ENCODE results near the gene WASL. TPM values are rescaled to one million over a fixed set of nuclear protein-coding genes. Genes with fewer than 3 reads are reported as not detected.

The WASL gene
- polyA plus RNA-seq, 1 donor (not counting 4 experiments of a cell fraction or from before 2014, with no cell fraction given): 17.5 TPM

DNA sequence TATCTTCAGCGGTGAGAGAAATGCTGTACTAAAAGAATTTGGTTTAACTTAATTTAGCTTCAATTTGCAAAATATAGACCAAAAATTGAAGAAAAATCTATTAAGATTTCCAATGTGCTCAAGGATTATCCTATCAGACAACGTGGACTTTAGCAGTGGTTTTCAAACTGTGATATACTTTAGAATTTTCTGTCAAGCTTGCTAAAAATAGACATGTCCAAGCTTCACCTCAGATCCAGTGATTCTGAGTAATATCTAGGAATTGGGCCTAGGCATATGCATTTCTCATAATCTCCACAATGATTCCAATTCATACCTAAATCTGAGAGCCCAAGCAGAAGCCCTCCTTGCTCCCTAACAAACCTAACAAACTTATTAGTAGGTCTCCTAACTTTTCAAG is 3.4 kb downstream of the WASL start:
- no peaks in the 10 kb centered on the region for H3K9me3 ChIP-seq (ENCODE audit: control insufficient read depth, low read depth, low read length)
- peaks cover 26% of the 10 kb centered on the region for H3K4me1 ChIP-seq (ENCODE audit: control insufficient read depth, extremely low read depth, insufficient read depth, low read length)
- peak overlapping the region; percentile 20 for H3K4me2 ChIP-seq (ENCODE audit: control insufficient read depth, extremely low read depth, insufficient read depth, low read depth, low read length)
- H3K9me1 ChIP-seq (ENCODE audit: control insufficient read depth, extremely low read depth, insufficient read depth, low read length): no peaks in the 10 kb centered on the region
- H3K27me3 ChIP-seq (ENCODE audit: control insufficient read depth, extremely low read depth, insufficient read depth, low read length): no peaks in the 10 kb centered on the region
- H3K4me3 ChIP-seq (ENCODE audit: control insufficient read depth in 2 of 3, extremely low read depth in 1 of 3, insufficient read depth in 2 of 3, low read depth in 1 of 3, low read length in 3 of 3): no peak overlapping the region
- no peak overlapping the region for H3K9ac ChIP-seq (ENCODE audit: control insufficient read depth, extremely low read depth, insufficient read depth, low read length)
- no peak overlapping the region for H2AFZ ChIP-seq (ENCODE audit: control insufficient read depth, low read length)
- H3K36me3 ChIP-seq (ENCODE audit: control insufficient read depth in 2 of 2, extremely low read depth in 1 of 2, insufficient read depth in 2 of 2, low read length in 2 of 2): peaks cover 2 to 6% of the 10 kb centered on the region in 2 experiments
- no peak overlapping the region for H3K27ac ChIP-seq (ENCODE audit: control insufficient read depth, insufficient read depth, low read length)
- dilution Hi-C loops (cut with MboI; ENCODE audit: extremely low pct_ligation_motif_present, low sequenced_read_pairs): no loop called here
- no peak for TF ChIP-seq EZH2 (IDR thresholded peaks at IDR 0.05; ENCODE audit: low read length)
- TF ChIP-seq, protein P1, sequence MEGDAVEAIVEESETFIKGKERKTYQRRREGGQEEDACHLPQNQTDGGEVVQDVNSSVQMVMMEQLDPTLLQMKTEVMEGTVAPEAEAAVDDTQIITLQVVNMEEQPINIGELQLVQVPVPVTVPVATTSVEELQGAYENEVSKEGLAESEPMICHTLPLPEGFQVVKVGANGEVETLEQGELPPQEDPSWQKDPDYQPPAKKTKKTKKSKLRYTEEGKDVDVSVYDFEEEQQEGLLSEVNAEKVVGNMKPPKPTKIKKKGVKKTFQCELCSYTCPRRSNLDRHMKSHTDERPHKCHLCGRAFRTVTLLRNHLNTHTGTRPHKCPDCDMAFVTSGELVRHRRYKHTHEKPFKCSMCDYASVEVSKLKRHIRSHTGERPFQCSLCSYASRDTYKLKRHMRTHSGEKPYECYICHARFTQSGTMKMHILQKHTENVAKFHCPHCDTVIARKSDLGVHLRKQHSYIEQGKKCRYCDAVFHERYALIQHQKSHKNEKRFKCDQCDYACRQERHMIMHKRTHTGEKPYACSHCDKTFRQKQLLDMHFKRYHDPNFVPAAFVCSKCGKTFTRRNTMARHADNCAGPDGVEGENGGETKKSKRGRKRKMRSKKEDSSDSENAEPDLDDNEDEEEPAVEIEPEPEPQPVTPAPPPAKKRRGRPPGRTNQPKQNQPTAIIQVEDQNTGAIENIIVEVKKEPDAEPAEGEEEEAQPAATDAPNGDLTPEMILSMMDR (optimal IDR thresholded peaks at IDR 0.05 in 1 of 3, IDR thresholded peaks at IDR 0.05 in 1 of 3, conservative IDR thresholded peaks at IDR 0.05 in 1 of 3; ENCODE audit: extremely low read depth in 1 of 3, insufficient read depth in 2 of 3, low read length in 3 of 3): no peak
- DNase-seq (ENCODE audit: low read depth, low spot score) (no peak), FAIRE-seq (no peak)
- peaks cover 85% of the 10 kb centered on the region for H3K79me2 ChIP-seq (ENCODE audit: control insufficient read depth, insufficient read depth, low read length)
- H4K20me1 ChIP-seq (ENCODE audit: control insufficient read depth, extremely low read depth, insufficient read depth, low read length): peaks cover 15% of the 10 kb centered on the region

DNA sequence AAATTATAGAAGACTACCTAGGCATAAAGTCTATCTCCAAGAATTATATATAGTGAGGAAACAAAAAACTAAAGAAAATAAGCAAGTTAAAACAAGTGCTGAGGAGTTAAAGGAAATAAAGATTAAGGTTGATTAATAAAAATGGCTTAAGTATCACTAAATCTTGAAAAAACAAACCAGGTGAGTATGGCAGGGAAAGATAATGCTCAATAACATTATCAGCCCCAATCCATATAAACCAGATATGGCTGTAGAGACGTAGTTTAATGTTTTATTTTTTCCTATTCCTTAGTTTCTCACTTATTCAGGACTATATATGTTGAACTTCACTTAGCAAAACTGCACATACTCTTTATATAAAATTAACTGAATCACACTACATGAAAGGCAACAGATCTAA is 4.4 kb downstream of the WASL start:
- no peak overlapping the region for H3K27ac ChIP-seq (ENCODE audit: control insufficient read depth, insufficient read depth, low read length)
- no peak for DNase-seq (ENCODE audit: low read depth, low spot score)
- H4K20me1 ChIP-seq (ENCODE audit: control insufficient read depth, extremely low read depth, insufficient read depth, low read length): peaks cover 15% of the 10 kb centered on the region
- H3K9ac ChIP-seq (ENCODE audit: control insufficient read depth, extremely low read depth, insufficient read depth, low read length): no peak overlapping the region
- no peak overlapping the region for H3K4me3 ChIP-seq (ENCODE audit: control insufficient read depth in 2 of 3, extremely low read depth in 1 of 3, insufficient read depth in 2 of 3, low read depth in 1 of 3, low read length in 3 of 3)
- peaks cover 26% of the 10 kb centered on the region for H3K4me1 ChIP-seq (ENCODE audit: control insufficient read depth, extremely low read depth, insufficient read depth, low read length)
- FAIRE-seq: no peak
- no peak overlapping the region for H2AFZ ChIP-seq (ENCODE audit: control insufficient read depth, low read length)
- no peaks in the 10 kb centered on the region for H3K9me3 ChIP-seq (ENCODE audit: control insufficient read depth, low read depth, low read length)
- TF ChIP-seq, protein P1 (optimal IDR thresholded peaks at IDR 0.05 in 1 of 3, IDR thresholded peaks at IDR 0.05 in 1 of 3, conservative IDR thresholded peaks at IDR 0.05 in 1 of 3; ENCODE audit: extremely low read depth in 1 of 3, insufficient read depth in 2 of 3, low read length in 3 of 3): no peak
- no peak for TF ChIP-seq EZH2 (IDR thresholded peaks at IDR 0.05; ENCODE audit: low read length)
- H3K27me3 ChIP-seq (ENCODE audit: control insufficient read depth, extremely low read depth, insufficient read depth, low read length): no peaks in the 10 kb centered on the region
- dilution Hi-C loops (cut with MboI; ENCODE audit: extremely low pct_ligation_motif_present, low sequenced_read_pairs): no loop called here
- H3K79me2 ChIP-seq (ENCODE audit: control insufficient read depth, insufficient read depth, low read length): peaks cover 92% of the 10 kb centered on the region
- no peak overlapping the region for H3K4me2 ChIP-seq (ENCODE audit: control insufficient read depth, extremely low read depth, insufficient read depth, low read depth, low read length)
- peaks cover 2 to 6% of the 10 kb centered on the region in 2 experiments for H3K36me3 ChIP-seq (ENCODE audit: control insufficient read depth in 2 of 2, extremely low read depth in 1 of 2, insufficient read depth in 2 of 2, low read length in 2 of 2)
- H3K9me1 ChIP-seq (ENCODE audit: control insufficient read depth, extremely low read depth, insufficient read depth, low read length): no peaks in the 10 kb centered on the region
